T1000 (cell line): ENCODE results near the gene TSPOAP1.

Experiments
- DNase-seq: peaks from one replicate; lab custom pipeline; 2025; ENCODE audit warnings: mixed read lengths; lab: John Stamatoyannopoulos, UW

Gene TSPOAP1

DNA sequence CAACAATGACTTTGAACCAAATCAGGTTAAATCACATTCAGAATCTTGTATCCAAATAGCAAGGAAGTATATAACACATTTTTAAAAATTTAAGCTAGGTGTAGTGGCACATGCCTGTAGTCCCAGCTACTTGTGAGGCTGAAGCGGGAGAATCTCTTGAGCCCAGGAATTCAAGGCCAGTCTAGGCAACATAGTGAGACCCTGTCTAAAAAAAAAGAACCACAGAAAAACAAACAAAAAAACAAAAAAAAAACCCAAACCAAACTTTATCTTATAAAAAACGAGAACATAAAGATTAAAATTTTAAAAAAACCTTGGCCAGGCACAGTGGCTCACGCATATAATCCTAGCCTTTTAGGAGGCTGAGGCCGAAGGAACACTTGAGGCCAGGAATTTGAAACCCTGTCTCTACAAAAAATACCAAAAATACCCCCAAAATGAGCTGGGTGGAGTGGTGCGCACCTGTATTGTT, 11.8 kb upstream of the TSPOAP1 start:
- no peak for DNase-seq

DNA sequence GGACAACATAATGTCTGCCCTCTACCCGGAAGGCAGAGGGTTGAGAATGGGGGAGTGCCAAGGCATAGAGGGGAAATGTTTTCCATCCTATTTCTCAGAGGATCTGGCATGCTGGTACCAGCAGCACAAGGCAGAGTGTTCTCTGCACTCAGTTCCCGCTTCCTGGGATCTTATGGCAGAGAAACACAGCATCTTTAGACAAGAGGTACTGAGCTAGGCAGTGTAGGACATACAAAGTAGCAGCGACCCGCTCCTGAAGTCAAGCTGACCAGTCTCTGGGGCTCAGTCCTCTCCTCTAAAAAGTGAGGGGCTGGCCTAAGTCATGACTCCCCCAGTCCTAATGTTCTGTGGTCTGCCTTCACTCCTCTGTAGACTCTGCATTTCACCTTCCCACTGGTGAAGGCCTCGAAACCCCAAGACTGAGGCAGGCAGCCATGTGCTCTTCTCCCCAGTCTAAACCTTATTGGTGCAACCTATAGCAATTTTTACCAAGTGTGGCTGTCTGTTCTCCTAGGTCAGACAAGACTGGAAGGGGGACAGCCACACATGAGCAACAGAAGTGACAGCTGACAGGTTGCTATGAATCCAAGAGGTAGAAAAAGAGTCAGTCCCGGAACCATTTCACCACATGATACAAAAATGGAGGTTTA, 11.3 kb upstream of the TSPOAP1 start:
- no peak for DNase-seq

DNA sequence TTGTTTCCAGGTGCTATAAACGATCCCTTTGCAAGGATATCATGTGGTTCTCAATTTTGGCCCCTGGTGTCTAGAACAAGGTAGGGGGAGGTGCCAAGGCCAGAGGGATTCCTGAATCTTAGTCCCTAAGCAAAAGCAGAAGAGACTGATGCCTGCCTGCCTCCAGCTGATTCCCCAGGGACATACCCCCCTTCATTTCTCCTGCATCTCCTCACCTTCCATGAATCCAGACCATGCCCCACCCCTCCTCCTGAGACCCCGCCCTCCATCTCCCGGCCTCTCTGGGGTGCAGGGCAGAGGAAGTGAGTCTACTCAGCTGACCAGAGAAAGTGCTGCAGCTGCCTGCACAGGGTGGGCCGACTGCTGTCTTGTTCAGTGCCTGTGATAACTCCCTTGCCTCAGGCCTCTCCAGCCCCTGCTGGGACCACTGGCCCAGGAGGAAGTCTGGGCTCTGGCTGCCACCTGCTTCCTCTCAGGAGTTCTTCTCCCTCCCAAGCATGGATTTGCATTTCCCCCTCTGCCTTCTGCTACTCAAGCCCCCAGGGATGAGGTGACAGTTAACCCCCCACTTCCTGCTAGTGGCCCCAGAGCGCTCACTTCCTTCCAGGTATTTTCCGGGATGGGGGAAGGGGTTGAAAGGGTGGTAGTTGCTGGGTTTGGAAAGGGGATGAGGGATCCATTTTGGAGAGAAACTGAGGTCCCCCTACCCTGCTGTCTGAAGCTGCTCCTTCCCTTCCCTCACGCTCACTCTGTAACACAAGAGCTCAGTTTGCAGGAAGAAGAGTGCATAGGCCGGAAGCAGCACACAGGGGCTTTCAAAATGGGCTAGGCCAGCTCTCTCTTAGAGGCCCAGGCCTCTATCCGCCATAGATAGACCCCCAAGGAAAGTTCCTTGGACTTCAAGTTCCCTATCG, 10.5 kb upstream of the TSPOAP1 start:
- DNase-seq = no peak

DNA sequence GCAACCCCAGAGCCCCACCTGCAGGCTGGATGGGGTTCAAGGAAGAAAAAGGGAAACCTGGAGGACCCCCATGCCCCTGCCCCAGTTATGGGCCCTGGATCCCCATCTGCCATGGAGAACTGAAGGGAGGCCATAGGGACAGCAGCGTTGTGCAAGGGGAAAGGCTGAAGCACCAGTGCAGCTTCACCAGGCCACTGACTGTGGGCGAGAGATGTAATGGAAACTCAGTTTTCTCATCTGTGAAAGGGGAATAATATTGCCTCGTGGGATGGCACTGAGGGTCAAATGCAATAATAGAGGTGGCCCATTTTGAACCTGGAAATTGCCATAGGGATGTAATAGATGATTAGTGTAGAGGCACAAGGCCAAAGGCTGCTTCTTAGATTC, 9.9 kb upstream of the TSPOAP1 start:
- DNase-seq = no peak

DNA sequence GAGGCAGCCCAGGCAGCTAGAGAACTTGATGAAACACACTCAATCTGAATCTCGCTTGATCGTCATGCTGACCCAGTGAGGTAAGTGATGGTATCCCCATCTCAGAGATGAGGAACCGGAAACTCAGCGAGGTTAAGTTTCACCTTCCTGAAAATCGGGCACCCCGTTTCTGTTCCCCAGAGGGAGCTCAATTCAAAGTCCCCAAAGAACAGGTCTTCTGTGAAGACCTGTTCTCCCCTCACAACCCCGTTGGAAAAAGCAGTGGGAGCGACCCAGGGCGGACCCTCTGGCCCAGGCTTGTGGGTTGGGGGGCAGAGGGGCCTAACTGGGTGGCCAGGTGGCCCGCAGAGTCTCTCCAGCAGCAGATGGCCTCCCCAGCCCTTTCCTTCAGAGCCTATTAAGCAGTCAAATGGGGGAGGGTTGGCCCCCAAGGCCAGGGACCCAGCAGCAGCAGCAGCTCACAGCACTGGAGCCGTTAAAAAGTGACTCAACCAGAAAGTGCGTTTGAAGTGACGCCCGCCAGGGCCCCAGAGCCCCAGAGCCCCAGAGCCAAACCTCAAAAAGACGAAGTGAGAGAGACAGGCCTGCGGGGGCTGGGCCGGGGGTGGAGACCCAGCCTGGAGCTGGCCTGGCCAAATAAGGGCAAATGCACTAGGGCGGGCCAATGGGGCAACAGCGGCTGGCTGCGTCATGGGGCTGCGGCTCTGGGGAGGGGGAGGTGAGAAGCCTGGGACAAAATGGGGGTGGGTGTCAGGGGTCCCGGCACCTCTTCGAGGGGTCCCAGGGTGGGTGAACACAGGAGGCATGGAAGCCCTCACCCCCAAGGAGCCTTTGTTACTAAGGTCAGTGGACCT, 9.2 kb upstream of the TSPOAP1 start:
- no peak for DNase-seq

DNA sequence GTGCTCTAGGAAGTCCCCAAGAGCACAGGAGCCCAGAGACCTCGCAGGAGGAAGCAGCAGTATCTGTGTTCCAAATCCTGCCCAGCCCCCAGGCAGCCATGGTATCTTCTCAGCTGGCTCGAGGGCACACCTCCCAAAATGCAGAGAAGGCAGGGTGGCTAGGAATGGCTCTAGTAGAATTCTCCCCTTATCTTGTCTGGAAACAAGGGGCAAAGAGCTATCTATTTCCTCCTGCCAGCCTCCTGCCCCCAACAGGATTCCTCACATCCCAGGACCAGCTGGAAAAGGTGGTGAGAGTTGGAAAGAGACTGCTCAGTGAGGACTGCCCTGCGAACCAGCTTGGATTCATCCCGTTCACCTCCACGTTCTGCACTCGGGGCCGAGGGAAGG, 8.6 kb upstream of the TSPOAP1 start:
- DNase-seq = no peak

DNA sequence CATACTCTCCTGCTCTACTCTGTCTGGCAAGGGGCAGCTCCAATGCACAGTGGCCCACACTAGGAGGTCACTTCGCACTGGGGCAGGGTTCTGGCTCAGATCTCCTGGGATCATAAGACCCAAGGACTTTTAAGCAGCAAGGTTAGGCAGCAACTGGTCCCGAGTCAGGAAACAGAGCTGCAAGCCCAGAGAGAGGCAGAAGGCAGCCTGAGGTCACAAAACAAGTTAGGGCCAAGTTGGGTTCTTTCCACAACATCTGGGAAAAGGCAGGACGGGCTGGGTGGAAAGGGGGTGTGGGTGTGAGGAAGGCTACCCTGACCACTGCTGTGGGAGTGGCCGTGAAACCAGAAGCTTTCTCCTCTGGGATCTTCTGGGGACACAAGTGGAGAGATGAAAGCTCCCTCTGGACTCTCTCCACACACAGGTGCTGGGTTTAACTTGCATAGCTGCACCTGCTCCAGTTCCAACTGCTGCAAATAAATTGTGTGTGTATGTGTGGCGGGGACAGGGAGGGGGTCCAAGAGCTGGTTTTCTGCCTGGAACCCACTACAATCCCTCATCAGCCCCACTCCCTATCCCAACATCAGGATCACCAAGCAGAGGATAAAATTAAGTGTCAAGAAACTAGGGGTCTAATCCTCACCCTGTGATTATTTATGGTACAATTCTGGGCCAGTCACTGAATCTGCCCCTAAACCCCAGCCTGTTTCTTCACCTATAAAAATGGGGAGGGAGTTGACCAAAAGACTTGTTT, 8.0 kb upstream of the TSPOAP1 start:
- no peak for DNase-seq

DNA sequence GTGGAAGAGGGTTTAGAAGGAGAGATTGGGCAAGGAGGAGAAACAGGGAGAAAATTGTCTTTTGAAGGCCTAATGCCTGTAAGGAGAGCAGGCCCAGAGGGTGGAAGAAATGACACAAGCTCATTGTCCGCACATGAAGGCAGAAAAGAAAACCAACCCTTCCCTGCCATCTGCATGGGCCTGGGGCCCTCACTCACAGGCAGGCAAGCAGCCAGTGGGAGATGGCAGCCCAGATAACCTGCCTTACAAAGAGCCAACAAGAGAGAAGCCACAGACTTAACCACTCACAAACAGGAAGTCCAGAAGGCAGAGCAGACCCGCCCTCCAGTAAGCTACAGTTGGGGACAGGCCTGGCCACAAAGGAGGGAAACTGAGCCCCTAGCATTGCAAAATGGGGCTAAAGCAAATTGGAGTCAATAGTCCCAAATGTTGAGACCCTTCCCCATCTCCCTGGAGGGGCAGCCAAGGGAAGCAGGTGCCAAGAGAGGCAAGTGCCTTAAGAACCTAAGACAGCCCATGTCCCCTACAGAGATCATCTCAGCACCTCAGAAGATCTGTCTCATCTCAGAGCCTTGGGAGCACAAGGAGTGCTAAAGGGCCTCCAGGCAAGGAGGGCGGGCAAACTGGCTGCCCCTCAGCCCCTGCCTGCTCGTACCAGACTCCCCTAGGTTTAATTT, 7.3 kb upstream of the TSPOAP1 start:
- DNase-seq = no peak

DNA sequence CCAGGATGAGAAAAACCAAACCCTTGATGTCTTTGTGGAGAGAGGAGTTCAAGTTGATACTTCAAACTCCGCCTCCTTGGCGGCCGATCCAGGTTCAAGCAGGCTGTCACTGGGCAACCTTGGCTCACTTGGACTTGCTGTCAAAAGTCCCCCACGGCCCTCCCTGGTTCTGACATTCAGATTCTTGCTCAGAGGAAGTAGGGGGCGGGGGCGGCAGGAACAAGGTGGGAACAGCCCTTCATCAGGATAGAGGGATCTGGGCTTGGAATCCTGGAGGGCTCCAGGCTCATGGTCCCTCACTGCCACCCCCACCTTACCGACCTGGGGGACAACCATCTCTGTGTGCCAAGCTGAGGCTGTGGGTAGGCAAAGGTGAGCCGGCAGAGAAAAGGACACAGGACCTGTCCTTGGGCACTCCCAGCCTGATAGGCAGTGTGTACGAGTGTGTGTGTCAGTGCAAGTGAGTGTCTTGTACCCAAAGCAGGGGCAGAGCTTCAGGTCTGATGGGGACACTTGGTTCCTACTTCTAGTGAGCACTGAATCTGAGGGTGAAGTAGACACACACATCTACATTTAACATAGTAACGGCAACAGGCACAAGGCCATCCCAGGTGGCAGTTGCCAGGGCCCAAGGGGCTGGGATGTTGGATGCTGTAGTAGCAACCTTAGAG, 6.6 kb upstream of the TSPOAP1 start:
- no peak for DNase-seq

DNA sequence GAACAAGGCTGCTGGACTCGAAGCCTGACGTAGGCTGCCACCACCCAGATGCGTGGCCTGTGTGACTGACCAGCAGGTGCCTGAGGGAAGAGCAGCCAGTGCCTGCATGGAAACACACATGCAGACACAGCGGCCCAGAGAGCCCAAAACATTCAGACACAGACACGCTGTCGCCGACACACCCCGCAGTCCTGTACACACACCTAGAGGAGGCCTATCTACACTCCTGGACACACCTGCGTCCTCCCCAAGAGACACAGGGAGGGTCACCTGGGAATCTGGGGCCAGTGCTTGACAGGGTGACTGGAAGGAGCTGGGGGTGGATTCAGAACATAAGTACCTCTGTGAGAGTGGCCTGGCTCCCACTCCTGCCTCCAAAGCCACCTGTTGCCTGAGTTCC, 6.1 kb upstream of the TSPOAP1 start:
- no peak for DNase-seq

DNA sequence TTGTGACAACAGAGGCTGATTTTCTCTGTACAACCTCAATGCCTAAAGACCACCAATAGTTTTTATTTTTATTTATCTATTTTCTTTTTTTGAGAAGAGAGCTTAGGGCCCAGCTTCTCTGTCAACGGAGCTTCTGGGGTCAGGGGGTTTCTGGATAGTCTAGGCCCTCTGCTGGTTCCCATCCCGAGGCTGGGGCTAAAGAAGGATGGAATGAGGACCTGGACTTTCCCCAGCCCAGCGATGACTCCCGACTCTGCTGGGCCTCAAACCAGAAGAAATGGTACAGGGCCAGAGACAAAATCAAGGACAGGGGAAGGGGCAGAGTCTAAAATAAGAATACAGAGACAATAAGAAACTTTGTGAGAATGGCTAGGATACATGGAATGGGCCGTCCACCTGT, 5.7 kb upstream of the TSPOAP1 start:
- no peak for DNase-seq

DNA sequence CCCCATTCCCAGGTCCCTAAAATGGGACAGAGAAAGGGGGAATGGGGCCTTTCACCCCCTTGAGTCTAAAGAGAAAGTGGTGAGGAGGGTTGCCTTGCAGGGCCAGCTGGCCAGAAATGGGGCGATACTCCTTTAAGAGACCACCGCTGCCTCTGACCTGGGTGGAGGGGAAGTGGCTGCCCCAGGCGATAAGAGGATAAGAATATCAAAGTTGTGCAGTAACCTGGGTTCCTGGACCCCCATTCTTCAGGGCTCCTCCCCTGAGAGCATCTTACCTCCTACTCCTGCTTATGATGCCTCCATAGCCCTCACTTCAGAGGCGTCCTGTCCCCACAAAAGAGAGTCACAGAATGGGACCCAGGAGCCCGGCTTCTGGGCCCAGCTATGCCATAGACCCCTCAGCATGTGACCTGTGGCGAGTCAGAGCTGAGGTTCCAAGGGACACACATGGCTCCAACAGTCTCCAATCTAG, 5.2 kb upstream of the TSPOAP1 start:
- no peak for DNase-seq

DNA sequence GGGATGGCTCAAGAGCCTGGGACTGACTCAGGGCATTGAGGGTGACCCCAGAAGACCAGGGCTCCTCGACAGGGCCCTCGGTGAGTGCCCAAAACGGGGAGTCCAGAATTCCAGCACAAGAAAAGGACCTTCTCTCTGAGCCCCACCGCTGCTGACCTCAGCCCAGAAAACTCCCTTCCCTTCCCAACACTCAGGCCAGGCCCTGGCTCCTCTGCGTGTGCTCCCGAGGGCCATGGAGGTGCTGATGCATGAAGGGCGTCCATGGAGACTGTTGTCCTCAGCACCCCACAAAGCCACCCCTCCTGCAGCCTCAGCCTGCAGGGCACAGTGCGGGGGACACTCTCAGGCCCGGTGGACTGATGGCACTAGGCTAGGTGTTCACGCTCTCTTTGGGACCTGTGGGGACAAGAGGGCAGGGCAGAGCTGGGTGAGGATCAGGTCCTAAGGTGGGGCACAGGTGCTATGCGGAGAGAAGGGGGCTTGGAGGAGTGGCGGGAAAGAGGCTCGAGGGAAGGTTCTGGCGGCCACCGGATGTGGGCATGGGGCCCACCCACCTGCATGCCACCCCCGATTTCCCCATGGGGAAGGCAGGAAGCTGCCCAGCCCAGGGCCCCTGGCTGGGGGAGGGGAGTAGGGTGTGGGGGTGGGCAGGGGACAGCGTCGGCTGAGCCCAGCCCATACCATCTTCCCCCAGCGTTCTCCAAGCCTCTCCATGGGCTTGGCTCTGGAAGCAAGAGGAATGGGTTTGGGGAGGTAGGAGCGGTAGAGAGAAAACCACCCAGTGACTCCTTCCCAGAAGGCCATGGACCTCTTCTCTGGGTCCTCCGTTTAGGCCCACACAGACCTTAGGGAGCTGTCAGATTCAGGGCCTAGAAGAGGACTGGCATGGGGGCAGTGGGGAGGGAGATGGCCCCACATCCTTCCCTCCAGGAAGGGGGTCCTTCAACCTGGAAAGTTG, 4.5 kb upstream of the TSPOAP1 start:
- DNase-seq = no peak

DNA sequence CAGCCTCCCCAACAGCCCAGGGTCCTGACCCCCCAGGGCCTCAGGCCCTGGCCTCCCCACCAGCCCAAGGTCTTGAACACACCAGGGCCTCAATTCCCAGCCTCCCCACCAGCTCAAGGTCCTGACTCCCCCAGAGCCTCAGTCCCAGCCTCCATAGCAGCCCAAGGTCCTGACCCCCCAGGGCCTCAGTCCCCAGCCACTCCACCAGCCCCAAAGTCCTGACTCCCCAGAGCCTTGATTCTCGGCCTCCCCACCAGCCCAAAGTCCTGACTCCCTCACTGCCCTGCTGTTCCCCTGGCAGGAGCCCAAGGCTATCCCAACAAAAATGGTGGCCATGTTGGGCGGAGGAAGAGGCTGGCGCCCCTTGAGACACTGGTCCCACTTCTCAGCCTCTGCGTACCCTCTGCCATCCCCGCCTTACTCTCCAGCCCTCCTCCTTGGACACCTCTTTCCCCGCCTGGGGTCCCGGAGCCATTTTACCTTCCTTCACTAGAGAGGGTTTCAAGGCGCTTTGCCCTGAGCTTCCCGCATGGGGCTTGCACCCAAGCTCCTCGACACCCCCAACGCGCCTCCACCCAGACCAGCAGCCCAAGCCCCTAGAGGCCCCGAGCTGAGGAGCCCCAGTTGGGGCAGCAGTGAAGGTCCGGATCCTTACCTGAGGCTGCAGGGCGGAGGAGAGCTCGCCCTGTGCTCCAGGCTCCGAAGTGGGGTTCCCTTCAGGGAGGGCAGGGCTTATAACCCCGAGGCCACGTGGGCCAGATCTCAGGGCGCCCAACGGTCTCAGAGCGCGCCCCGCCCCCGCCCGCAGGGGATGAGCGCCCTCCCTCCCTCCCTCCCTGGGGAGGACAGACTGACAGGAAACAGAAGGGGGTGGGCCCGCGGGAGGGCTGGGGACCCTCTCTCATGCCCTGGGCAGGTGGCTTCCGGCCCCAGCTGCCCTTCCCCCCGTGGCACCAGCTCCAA, 3.5 kb upstream of the TSPOAP1 start:
- no peak for DNase-seq

DNA sequence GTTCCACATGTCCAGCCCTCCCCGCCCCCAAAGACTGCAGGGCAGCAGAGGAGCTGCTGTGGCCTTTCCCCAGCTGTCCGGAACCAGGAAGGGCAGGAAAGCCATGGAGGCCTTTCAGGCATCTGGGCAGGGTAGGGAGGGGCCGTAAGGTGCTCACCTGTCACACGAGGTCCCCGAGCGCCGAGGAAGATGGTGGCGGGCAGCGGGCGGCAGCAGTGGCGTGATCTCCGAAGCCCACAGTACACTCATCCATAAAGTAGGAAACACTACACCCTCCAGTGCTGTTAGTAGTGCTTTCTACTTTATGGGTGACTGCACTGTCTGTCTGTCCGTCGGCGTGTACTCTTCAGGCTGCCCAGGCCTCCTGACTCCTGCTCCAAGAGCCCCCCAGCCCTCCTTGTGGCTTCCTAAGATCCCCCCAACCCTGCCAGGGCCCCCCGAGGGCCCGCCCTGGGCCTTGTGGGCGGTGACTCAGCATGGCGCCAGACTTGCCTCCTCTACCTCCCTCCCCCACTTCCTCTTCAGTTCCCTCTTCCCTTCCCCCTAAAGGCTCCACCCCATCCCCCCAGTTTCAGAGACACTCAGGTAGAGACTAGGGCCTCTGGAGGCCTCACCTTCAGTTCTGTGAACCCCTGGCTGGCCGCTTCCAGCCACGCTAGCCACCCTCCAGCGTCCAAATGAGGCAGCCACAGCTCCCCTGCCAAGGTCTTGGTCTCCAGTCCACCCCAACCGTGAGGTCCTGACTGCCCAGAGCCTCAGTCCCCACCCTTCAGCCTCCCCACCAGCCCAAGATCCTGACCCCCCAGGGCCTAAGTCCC, 2.6 kb upstream of the TSPOAP1 start:
- no peak for DNase-seq

DNA sequence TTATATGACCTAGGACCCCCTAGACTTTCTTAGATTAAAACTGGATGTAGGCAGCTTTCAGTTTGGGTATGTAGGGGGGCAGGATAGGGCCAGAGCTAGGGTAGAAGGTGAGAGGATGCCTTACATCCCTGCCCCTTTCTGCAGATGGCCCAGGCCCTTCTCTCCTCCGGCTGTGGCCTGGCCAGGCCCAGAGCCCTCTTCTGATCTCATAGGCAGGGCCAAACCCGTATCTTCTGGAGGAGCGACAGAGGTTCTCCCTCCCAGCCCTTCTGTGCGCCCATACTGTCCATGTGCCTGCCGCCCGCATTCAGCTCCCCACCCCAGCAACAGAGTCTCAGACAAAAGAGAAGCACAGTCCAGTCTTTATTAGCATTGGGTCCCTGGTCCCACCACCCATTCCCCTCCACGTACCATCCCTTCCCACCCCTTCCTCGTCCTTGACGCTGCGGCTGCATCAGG, 2.0 kb upstream of the TSPOAP1 start:
- no peak for DNase-seq
